ENCODE data around the gene RAB10. TPM values are rescaled to one million over a fixed set of nuclear protein-coding genes. Genes with fewer than 3 reads are reported as not detected.
"Not testable (repeated sequence)": the region's sequence is repeated elsewhere in the genome, so short reads cannot be mapped to it uniquely, and the experiment has no call there.

The RAB10 gene
- total and polyA plus RNA-seq, 4 experiments from 2014 or later: 67.8 to 108 (median 91.8) TPM

- Histone ChIP-seq H3K4me3 (ENCODE audit: low read length in 2 of 2) (no peak overlapping the region), H3K27ac (ENCODE audit: low read depth, low read length) (no peak overlapping the region), H3K9me3 (ENCODE audit: control insufficient read depth in 1 of 2, low read length in 2 of 2) (no peaks in the 10 kb centered on the region), H3K27me3 (ENCODE audit: insufficient read depth, low read length) (no peaks in the 10 kb centered on the region), H3K4me1 (ENCODE audit: insufficient read depth, low read length) (peaks cover 7% of the 10 kb centered on the region), H3K36me3 (ENCODE audit: insufficient read depth, low read length) (no peaks in the 10 kb centered on the region)
- POLR2A ChIA-PET (ENCODE audit: partially characterized antibody): interaction anchor here (0.6 kb wide), 1 partner anchor 15 kb away, joined by 3 read pairs; no protein-coding TSS in a partner anchor
- H3K9me3 Mint-ChIP-seq: peaks cover 0 to 7% (median 0%) of the 10 kb centered on the region in 8 donors
- H3K27me3 Mint-ChIP-seq: no peaks in the 10 kb centered on the region
- no peak overlapping the region for H3K4me3 Mint-ChIP-seq
- CTCF ChIA-PET (ENCODE audit: partially characterized antibody): interaction anchor here (2.0 to 4.1 kb wide), 5 partner anchors 10 to 97 kb away, joined by 6 to 25 read pairs (median 8); no protein-coding TSS in a partner anchor
- DNase-seq: no peak
- peaks cover 12 to 13% of the 10 kb centered on the region in 2 donors for H3K36me3 Mint-ChIP-seq
- H3K27ac Mint-ChIP-seq: peak overlapping the region in 3 of 7 donors; percentile 50 to 74 (median 57)
- peaks cover 31 to 65% (median 40%) of the 10 kb centered on the region in 4 donors for H3K4me1 Mint-ChIP-seq
- intact Hi-C loops (cut with micrococcal nuclease): no loop called here
Observed at GRCh38 chr2:26086779-26087178, 52.9 kb downstream of the RAB10 start.

- Mint-ChIP-seq H3K9me3 (peaks cover 0 to 6% (median 0%) of the 10 kb centered on the region in 8 donors), H3K27ac (no peak overlapping the region), H3K4me1 (peaks cover 37 to 71% (median 50%) of the 10 kb centered on the region in 4 donors), H3K4me3 (no peak overlapping the region), H3K36me3 (peaks cover 8 to 18% of the 10 kb centered on the region in 2 donors), H3K27me3 (no peaks in the 10 kb centered on the region)
- no peaks in the 10 kb centered on the region for H3K9me3 ChIP-seq (ENCODE audit: control insufficient read depth in 1 of 2, low read length in 2 of 2)
- no peaks in the 10 kb centered on the region for H3K27me3 ChIP-seq (ENCODE audit: insufficient read depth, low read length)
- ChIA-PET CTCF (ENCODE audit: partially characterized antibody) (interaction anchor here (0.7 to 4.1 kb wide), 21 partner anchors 11 to 287 kb away, joined by 3 to 25 read pairs (median 4); no protein-coding TSS in a partner anchor), POLR2A (ENCODE audit: partially characterized antibody) (interaction anchor here (1.0 to 1.4 kb wide), 2 partner anchors 20 to 55 kb away, joined by 3 to 4 read pairs; partner anchors contain the start of gene RAB10)
- H3K4me1 ChIP-seq (ENCODE audit: insufficient read depth, low read length): peaks cover 7% of the 10 kb centered on the region
- H3K27ac ChIP-seq (ENCODE audit: low read depth, low read length): no peak overlapping the region
- intact Hi-C loops (cut with micrococcal nuclease): loop anchor here (1.0 kb wide), 1 partner anchor 57 kb away; no protein-coding TSS in a partner anchor
- DNase-seq: peak in 4 of 5 donors; percentile 22 to 41 (median 26)
- H3K4me3 ChIP-seq (ENCODE audit: low read length in 2 of 2): no peak overlapping the region
- no peaks in the 10 kb centered on the region for H3K36me3 ChIP-seq (ENCODE audit: insufficient read depth, low read length)
Observed at GRCh38 chr2:26088038-26088643, 54.3 kb downstream of the RAB10 start.

GRCh38 chr2:26088931-26089330 is 55.0 kb downstream of the RAB10 start:
- not testable (repeated sequence) for H3K4me3 Mint-ChIP-seq; H3K9me3 ChIP-seq (ENCODE audit: control insufficient read depth in 1 of 2, low read length in 2 of 2); H3K4me3 ChIP-seq (ENCODE audit: low read length in 2 of 2); H3K27ac ChIP-seq (ENCODE audit: low read depth, low read length); DNase-seq; H3K4me1 ChIP-seq (ENCODE audit: insufficient read depth, low read length); H3K27me3 Mint-ChIP-seq; H3K36me3 ChIP-seq (ENCODE audit: insufficient read depth, low read length); H3K27me3 ChIP-seq (ENCODE audit: insufficient read depth, low read length); H3K9me3 Mint-ChIP-seq
- Mint-ChIP-seq H3K27ac (peak overlapping the region in 1 of 7 donors; percentile 14), H3K4me1 (peaks cover 36 to 74% (median 53%) of the 10 kb centered on the region in 4 donors), H3K36me3 (peaks cover 12 to 22% of the 10 kb centered on the region in 2 donors)
- POLR2A ChIA-PET (ENCODE audit: partially characterized antibody): interaction anchor here (1.4 kb wide), 1 partner anchor 55 kb away, joined by 4 read pairs; the partner anchor contains the start of gene RAB10
- intact Hi-C loops (cut with micrococcal nuclease): loop anchor here (1.0 kb wide), 1 partner anchor 56 kb away; no protein-coding TSS in a partner anchor
- CTCF ChIA-PET (ENCODE audit: partially characterized antibody): interaction anchor here (0.7 to 4.1 kb wide), 12 partner anchors 12 to 236 kb away, joined by 3 to 25 read pairs (median 7); no protein-coding TSS in a partner anchor

- Histone ChIP-seq H3K27ac (ENCODE audit: low read depth, low read length) (no peak overlapping the region), H3K27me3 (ENCODE audit: insufficient read depth, low read length) (no peaks in the 10 kb centered on the region), H3K4me3 (ENCODE audit: low read length in 2 of 2) (no peak overlapping the region), H3K36me3 (ENCODE audit: insufficient read depth, low read length) (peaks cover 5% of the 10 kb centered on the region), H3K9me3 (ENCODE audit: control insufficient read depth in 1 of 2, low read length in 2 of 2) (no peaks in the 10 kb centered on the region), H3K4me1 (ENCODE audit: insufficient read depth, low read length) (peaks cover 7% of the 10 kb centered on the region)
- Mint-ChIP-seq H3K4me1 (peaks cover 32 to 70% (median 50%) of the 10 kb centered on the region in 4 donors), H3K9me3 (no peaks in the 10 kb centered on the region), H3K36me3 (peaks cover 8 to 20% of the 10 kb centered on the region in 2 donors), H3K4me3 (no peak overlapping the region), H3K27me3 (no peaks in the 10 kb centered on the region), H3K27ac (peak overlapping the region in 1 of 7 donors; percentile 14)
- ChIA-PET POLR2A (ENCODE audit: partially characterized antibody) (no interaction called here), CTCF (ENCODE audit: partially characterized antibody) (interaction anchor here (2.2 to 2.3 kb wide), 3 partner anchors 13 to 98 kb away, joined by 9 to 15 read pairs (median 11); no protein-coding TSS in a partner anchor)
- intact Hi-C loops (cut with micrococcal nuclease): no loop called here
- no peak for DNase-seq
Observed at GRCh38 chr2:26089337-26089736, 55.5 kb downstream of the RAB10 start.

DNA sequence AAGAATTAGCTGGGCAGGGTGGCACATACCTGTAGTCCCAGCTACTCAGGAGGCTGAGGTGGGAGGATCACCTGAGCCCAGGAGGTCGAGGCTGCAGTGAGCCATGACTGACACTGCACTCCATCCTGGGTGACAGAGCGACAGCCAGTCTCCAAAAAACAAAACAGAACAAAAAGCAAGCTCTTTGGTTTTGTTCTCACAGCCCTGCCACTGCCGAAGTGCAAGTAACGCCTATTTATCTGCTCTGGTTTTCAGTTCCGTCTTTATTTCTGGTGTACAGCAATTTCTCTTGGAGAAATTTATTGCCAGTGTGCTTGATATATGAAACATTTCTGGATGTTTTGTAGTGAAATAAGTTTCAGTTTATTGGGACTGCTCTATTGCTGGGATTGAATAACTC is 61.9 kb downstream of the RAB10 start:
- Mint-ChIP-seq H3K4me1 (peaks cover 34 to 56% (median 40%) of the 10 kb centered on the region in 4 donors), H3K27ac (peak overlapping the region in 1 of 7 donors; percentile 71)
- intact Hi-C loops (cut with micrococcal nuclease): no loop called here

GRCh38 chr2:26099933-26100332 is 66.0 kb downstream of the RAB10 start:
- no peaks in the 10 kb centered on the region for H3K27me3 Mint-ChIP-seq
- DNase-seq: no peak
- H3K9me3 Mint-ChIP-seq: peaks cover 0 to 13% (median 0%) of the 10 kb centered on the region in 8 donors
- ChIA-PET CTCF (ENCODE audit: partially characterized antibody) (interaction anchor here (1.5 kb wide), 1 partner anchor 12 kb away, joined by 3 read pairs; no protein-coding TSS in a partner anchor), POLR2A (ENCODE audit: partially characterized antibody) (no interaction called here)
- H3K36me3 ChIP-seq (ENCODE audit: insufficient read depth, low read length): peaks cover 8% of the 10 kb centered on the region
- no peaks in the 10 kb centered on the region for H3K4me1 ChIP-seq (ENCODE audit: insufficient read depth, low read length)
- peaks cover 34 to 46% of the 10 kb centered on the region in 2 donors for H3K36me3 Mint-ChIP-seq
- no peak overlapping the region for H3K27ac ChIP-seq (ENCODE audit: low read depth, low read length)
- H3K27me3 ChIP-seq (ENCODE audit: insufficient read depth, low read length): no peaks in the 10 kb centered on the region
- peak overlapping the region in 2 of 7 donors; percentile 35 to 69 for H3K27ac Mint-ChIP-seq
- no peak overlapping the region for H3K4me3 ChIP-seq (ENCODE audit: low read length in 2 of 2)
- H3K9me3 ChIP-seq (ENCODE audit: control insufficient read depth in 1 of 2, low read length in 2 of 2): no peaks in the 10 kb centered on the region
- H3K4me3 Mint-ChIP-seq: no peak overlapping the region
- peaks cover 18 to 51% (median 35%) of the 10 kb centered on the region in 4 donors for H3K4me1 Mint-ChIP-seq
- intact Hi-C loops (cut with micrococcal nuclease): no loop called here

More for the DNA sequence above, 61.9 kb downstream of the RAB10 start:
- no peaks in the 10 kb centered on the region for H3K9me3 ChIP-seq (ENCODE audit: control insufficient read depth in 1 of 2, low read length in 2 of 2)
- no peaks in the 10 kb centered on the region for H3K4me1 ChIP-seq (ENCODE audit: insufficient read depth, low read length)
- H3K4me3 ChIP-seq (ENCODE audit: low read length in 2 of 2): no peak overlapping the region
- H3K27me3 ChIP-seq (ENCODE audit: insufficient read depth, low read length): no peaks in the 10 kb centered on the region
- CTCF ChIA-PET (ENCODE audit: partially characterized antibody): interaction anchor here (0.5 to 1.3 kb wide), 3 partner anchors 16 to 202 kb away, joined by 3 read pairs; no protein-coding TSS in a partner anchor
- Mint-ChIP-seq H3K4me3 (no peak overlapping the region), H3K36me3 (peaks cover 6 to 33% of the 10 kb centered on the region in 2 donors), H3K27me3 (no peaks in the 10 kb centered on the region), H3K9me3 (peaks cover 0 to 2% (median 0%) of the 10 kb centered on the region in 8 donors)
- H3K36me3 ChIP-seq (ENCODE audit: insufficient read depth, low read length): peaks cover 13% of the 10 kb centered on the region
- no peak overlapping the region for H3K27ac ChIP-seq (ENCODE audit: low read depth, low read length)
- POLR2A ChIA-PET (ENCODE audit: partially characterized antibody): no interaction called here
- DNase-seq: no peak

- H3K9me3 Mint-ChIP-seq: peaks cover 0 to 13% (median 0%) of the 10 kb centered on the region in 8 donors
- no peak overlapping the region for H3K4me3 ChIP-seq (ENCODE audit: low read length in 2 of 2)
- peaks cover 37 to 46% of the 10 kb centered on the region in 2 donors for H3K36me3 Mint-ChIP-seq
- no peak overlapping the region for H3K27ac Mint-ChIP-seq
- no peak overlapping the region for H3K27ac ChIP-seq (ENCODE audit: low read depth, low read length)
- no peaks in the 10 kb centered on the region for H3K4me1 ChIP-seq (ENCODE audit: insufficient read depth, low read length)
- H3K4me1 Mint-ChIP-seq: peaks cover 18 to 49% (median 36%) of the 10 kb centered on the region in 4 donors
- no peaks in the 10 kb centered on the region for H3K9me3 ChIP-seq (ENCODE audit: control insufficient read depth in 1 of 2, low read length in 2 of 2)
- H3K27me3 ChIP-seq (ENCODE audit: insufficient read depth, low read length): no peaks in the 10 kb centered on the region
- H3K36me3 ChIP-seq (ENCODE audit: insufficient read depth, low read length): peaks cover 8% of the 10 kb centered on the region
- H3K4me3 Mint-ChIP-seq: no peak overlapping the region
- POLR2A ChIA-PET (ENCODE audit: partially characterized antibody): no interaction called here
- no peak for DNase-seq
- CTCF ChIA-PET (ENCODE audit: partially characterized antibody): interaction anchor here (0.8 to 2.9 kb wide), 2 partner anchors 12 to 109 kb away, joined by 3 to 15 read pairs; no protein-coding TSS in a partner anchor
- H3K27me3 Mint-ChIP-seq: no peaks in the 10 kb centered on the region
- intact Hi-C loops (cut with micrococcal nuclease): no loop called here
Observed at GRCh38 chr2:26100384-26100783, 66.5 kb downstream of the RAB10 start.
